RPMI8226 (cell line): Measurements from ENCODE around the gene APOE.
"Not testable (repeated sequence)": the region's sequence is repeated elsewhere in the genome, so short reads cannot be mapped to it uniquely, and the experiment has no call there.

Experiments
- DNase-seq: peaks from one replicate; pipeline ENCODE4 v3.0.0-alpha.2; 2015

APOE gene

GRCh38 chr19:44912854-44913253, 7.3 kb downstream of the APOE start:
- no peak for DNase-seq

GRCh38 chr19:44913512-44914432, 8.2 kb downstream of the APOE start:
- not testable (repeated sequence) for DNase-seq

- peak; percentile 77 for DNase-seq
Measured at GRCh38 chr19:44914433-44915206, 9.0 kb downstream of the APOE start, which contains the start of gene APOC1. Gene APOC1, plus strand, starts transcription at chr19:44914608. Its CDS starts 284 bp downstream, at chr19:44914892.

GRCh38 chr19:44924243-44924725, 18.7 kb downstream of the APOE start:
- DNase-seq = no peak

GRCh38 chr19:44925114-44925891, 19.7 kb downstream of the APOE start:
- no peak for DNase-seq

- not testable (repeated sequence) for DNase-seq
Measured at GRCh38 chr19:44926245-44927077, 20.9 kb downstream of the APOE start.

- no peak for DNase-seq
Measured at GRCh38 chr19:44927746-44928145, 22.1 kb downstream of the APOE start.

- DNase-seq = no peak
Measured at GRCh38 chr19:44930088-44930487, 24.5 kb downstream of the APOE start.

GRCh38 chr19:44931541-44931940, 25.9 kb downstream of the APOE start:
- DNase-seq = no peak

GRCh38 chr19:44939668-44940067, 34.1 kb downstream of the APOE start:
- no peak for DNase-seq

- DNase-seq = no peak
Measured at GRCh38 chr19:44942067-44942571, 36.5 kb downstream of the APOE start, which contains the start of gene APOC4. Gene APOC4, plus strand, starts transcription at chr19:44942237. Its CDS starts 41 bp downstream, at chr19:44942278.

- peak; percentile 53 for DNase-seq
Measured at GRCh38 chr19:44943801-44944249, 38.2 kb downstream of the APOE start.

GRCh38 chr19:44947041-44947581, 41.5 kb downstream of the APOE start:
- no peak for DNase-seq

- no peak for DNase-seq
Measured at GRCh38 chr19:44948237-44948636, 42.6 kb downstream of the APOE start.

- DNase-seq = no peak
Measured at GRCh38 chr19:44948763-44949374, 43.3 kb downstream of the APOE start.

GRCh38 chr19:44949550-44949949, 44.0 kb downstream of the APOE start:
- no peak for DNase-seq

GRCh38 chr19:44951179-44952159, 45.9 kb downstream of the APOE start:
- peak; percentile 74 for DNase-seq

GRCh38 chr19:44954278-44954648, 48.7 kb downstream of the APOE start:
- no peak for DNase-seq
